Measurements from ENCODE around the gene ATP8A2.

DNA sequence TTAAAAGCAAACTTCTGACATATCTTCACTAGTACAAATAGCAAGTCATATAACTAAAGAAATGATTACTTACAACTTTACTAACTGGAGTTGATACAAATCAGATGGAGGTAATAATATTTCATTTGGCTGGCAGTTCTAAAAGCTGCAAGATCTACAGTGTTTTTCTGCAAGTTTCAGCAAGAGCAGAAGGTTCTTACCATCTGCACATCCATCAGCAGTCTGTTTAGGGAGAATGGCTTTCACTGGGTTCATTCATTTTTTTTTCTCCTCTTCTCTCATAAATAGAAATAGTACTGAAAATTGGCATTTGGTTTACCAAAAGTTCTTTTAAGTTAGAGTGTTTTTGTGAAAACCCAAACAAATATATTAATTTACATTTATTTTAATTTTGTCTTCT is 683.1 kb downstream of the ATP8A2 start:
- TF ChIP-seq CTCF (IDR thresholded peaks at IDR 0.05) (no peak), NR2C2 (CRISPR knock-in tag; IDR thresholded peaks at IDR 0.05) (no peak), ATF3 (CRISPR knock-in tag; conservative IDR thresholded peaks at IDR 0.05) (no peak), MAX (CRISPR knock-in tag; IDR thresholded peaks at IDR 0.05) (no peak), SP1 (CRISPR knock-in tag; conservative IDR thresholded peaks at IDR 0.05) (no peak)

All from WTC11 (cell line).